HCT116 (cell line): Measurements from ENCODE around the gene CLCF1.

ENCODE experiments used
- CBX3 ChIP-seq: IDR thresholded peaks from 2 replicates; pipeline ENCODE4 v1.6.1; 2012; ENCODE audit warnings: low read depth
- EGR1 ChIP-seq: IDR thresholded peaks from 2 replicates; pipeline ENCODE4 v1.6.1; 2012; ENCODE audit warnings: low read depth
- EZH2 ChIP-seq: fragments of 200-600 bp; sonication (generic); IDR thresholded peaks from 2 replicates; pipeline ENCODE4 v1.6.1; 2017; ENCODE audit warnings: antibody characterized with exemption, mixed run types
- POLR2A ChIP-seq: IDR thresholded peaks from 2 replicates; pipeline ENCODE4 v1.7.0; 2011; ENCODE audit warnings: borderline replicate concordance; ENCODE audit not compliant: insufficient read depth, insufficient read length; ENCODE audit errors: extremely low read depth
- POLR2AphosphoS5 ChIP-seq: IDR thresholded peaks from 2 replicates; pipeline ENCODE4 v1.6.1; 2011; ENCODE audit warnings: mild to moderate bottlenecking, low read depth, low read length, moderate library complexity
- YY1 ChIP-seq: IDR thresholded peaks from 2 replicates; pipeline ENCODE4 v1.6.1; 2011; ENCODE audit warnings: low read length, low read depth, moderate library complexity, mild to moderate bottlenecking; ENCODE audit not compliant: insufficient replicate concordance; ENCODE audit errors: extremely low read depth
- TF ChIP-seq, protein P1 (sequence below), 3 experiments: fragments of 200-600 bp in 1 of 3; sonication (generic) in 1 of 3; IDR thresholded peaks in 2 of 3; conservative IDR thresholded peaks in 1 of 3; 2 replicates each; pipeline ENCODE4 v1.5.1; 2012 to 2017; ENCODE audit warnings: low read depth in 2 of 3, low read length in 2 of 3, antibody characterized with exemption in 1 of 3, borderline replicate concordance in 1 of 3, control low read depth in 1 of 3, mild to moderate bottlenecking in 1 of 3, mixed read lengths in 1 of 3, mixed run types in 1 of 3, moderate library complexity in 1 of 3; ENCODE audit not compliant: insufficient read depth in 1 of 3
- TF ChIP-seq, protein P2 (sequence below): IDR thresholded peaks from 2 replicates; pipeline ENCODE4 v1.6.1; 2012
- TF ChIP-seq, protein P3 (sequence below): IDR thresholded peaks from 2 replicates; pipeline ENCODE4 v1.6.1; 2011; ENCODE audit warnings: mild to moderate bottlenecking, low read length, moderate library complexity; ENCODE audit not compliant: insufficient replicate concordance; ENCODE audit errors: extremely low read depth

DNA sequence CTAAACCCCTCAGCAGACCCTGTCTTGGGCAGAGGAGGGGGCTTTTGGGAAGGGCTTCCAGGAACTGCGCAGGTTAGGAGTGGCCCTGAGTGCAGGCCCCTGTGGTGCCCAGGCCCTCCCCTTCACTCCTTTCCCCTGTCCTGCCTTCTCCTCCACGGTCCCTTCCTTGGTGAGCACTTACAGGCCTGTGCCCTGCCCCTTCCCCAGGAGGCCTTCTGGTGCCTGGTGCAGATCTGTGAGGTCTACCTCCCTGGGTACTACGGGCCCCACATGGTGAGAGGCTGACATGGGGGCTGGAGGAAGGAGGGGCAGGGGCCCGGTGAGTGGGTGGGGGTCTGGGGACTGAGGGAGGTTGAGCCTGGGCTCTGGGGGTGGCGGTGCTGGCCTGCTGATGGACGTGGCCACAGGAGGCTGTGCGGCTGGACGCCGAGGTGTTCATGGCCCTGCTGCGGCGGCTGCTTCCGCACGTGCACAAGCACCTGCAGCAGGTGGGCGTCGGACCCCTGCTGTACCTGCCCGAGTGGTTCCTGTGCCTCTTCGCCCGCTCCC lies 33.1 kb upstream of the CLCF1 start:
- TF ChIP-seq EZH2 = no peak
- no peak for TF ChIP-seq EGR1
- TF ChIP-seq, protein P1, sequence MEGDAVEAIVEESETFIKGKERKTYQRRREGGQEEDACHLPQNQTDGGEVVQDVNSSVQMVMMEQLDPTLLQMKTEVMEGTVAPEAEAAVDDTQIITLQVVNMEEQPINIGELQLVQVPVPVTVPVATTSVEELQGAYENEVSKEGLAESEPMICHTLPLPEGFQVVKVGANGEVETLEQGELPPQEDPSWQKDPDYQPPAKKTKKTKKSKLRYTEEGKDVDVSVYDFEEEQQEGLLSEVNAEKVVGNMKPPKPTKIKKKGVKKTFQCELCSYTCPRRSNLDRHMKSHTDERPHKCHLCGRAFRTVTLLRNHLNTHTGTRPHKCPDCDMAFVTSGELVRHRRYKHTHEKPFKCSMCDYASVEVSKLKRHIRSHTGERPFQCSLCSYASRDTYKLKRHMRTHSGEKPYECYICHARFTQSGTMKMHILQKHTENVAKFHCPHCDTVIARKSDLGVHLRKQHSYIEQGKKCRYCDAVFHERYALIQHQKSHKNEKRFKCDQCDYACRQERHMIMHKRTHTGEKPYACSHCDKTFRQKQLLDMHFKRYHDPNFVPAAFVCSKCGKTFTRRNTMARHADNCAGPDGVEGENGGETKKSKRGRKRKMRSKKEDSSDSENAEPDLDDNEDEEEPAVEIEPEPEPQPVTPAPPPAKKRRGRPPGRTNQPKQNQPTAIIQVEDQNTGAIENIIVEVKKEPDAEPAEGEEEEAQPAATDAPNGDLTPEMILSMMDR (IDR thresholded peaks at IDR 0.05 in 2 of 3, conservative IDR thresholded peaks at IDR 0.05 in 1 of 3; ENCODE audit: borderline replicate concordance in 1 of 3, insufficient read depth in 1 of 3, low read depth in 2 of 3, low read length in 2 of 3) = no peak
- no peak for TF ChIP-seq CBX3
- TF ChIP-seq, protein P2, sequence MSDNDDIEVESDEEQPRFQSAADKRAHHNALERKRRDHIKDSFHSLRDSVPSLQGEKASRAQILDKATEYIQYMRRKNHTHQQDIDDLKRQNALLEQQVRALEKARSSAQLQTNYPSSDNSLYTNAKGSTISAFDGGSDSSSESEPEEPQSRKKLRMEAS = no peak
- no peak for TF ChIP-seq POLR2A
- no peak for TF ChIP-seq POLR2AphosphoS5
- TF ChIP-seq, protein P3, sequence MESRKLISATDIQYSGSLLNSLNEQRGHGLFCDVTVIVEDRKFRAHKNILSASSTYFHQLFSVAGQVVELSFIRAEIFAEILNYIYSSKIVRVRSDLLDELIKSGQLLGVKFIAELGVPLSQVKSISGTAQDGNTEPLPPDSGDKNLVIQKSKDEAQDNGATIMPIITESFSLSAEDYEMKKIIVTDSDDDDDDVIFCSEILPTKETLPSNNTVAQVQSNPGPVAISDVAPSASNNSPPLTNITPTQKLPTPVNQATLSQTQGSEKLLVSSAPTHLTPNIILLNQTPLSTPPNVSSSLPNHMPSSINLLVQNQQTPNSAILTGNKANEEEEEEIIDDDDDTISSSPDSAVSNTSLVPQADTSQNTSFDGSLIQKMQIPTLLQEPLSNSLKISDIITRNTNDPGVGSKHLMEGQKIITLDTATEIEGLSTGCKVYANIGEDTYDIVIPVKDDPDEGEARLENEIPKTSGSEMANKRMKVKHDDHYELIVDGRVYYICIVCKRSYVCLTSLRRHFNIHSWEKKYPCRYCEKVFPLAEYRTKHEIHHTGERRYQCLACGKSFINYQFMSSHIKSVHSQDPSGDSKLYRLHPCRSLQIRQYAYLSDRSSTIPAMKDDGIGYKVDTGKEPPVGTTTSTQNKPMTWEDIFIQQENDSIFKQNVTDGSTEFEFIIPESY = no peak
- no peak for TF ChIP-seq YY1
